ENCODE results near the gene CDK6. TPM values are rescaled to one million over a fixed set of nuclear protein-coding genes. Genes with fewer than 3 reads are reported as not detected.

CDK6 gene
- total RNA-seq, 3 donors from 2014 or later (not counting 1 experiment from before 2014, with no cell fraction given): 41.1 to 46.3 (median 45.1) TPM

DNA sequence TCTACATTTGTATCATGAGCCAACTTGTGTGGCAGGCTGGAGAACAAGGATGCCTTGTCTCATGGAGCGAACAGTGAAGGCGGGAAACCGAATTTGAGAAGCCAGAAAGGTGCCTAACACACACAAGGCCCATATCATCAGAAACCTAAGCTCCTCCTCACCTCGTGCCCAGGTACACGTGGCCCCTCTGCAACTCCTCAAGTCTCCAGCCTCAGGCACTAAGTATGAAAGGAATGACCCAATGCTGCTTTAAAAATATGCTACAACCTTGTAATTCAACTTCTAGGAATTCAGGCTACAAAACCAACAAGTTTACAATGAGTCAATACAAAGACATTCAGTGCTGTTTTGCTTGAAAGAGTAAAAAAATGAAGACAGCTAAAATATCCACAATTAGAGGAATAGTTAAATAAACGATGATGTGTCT is 95.7 kb downstream of the CDK6 start:
- H3K27ac Mint-ChIP-seq: no peak overlapping the region
- DNase-seq: no peak
- H3K27me3 Mint-ChIP-seq (ENCODE audit: low read depth in 2 of 2): no peaks in the 10 kb centered on the region
- H3K27me3 ChIP-seq (ENCODE audit: control insufficient read depth, insufficient read depth, low read length): no peaks in the 10 kb centered on the region
- no peaks in the 10 kb centered on the region for H3K36me3 ChIP-seq (ENCODE audit: control insufficient read depth, insufficient read depth, low read length)
- no peaks in the 10 kb centered on the region for H3K36me3 Mint-ChIP-seq
- TF ChIP-seq, protein P1, sequence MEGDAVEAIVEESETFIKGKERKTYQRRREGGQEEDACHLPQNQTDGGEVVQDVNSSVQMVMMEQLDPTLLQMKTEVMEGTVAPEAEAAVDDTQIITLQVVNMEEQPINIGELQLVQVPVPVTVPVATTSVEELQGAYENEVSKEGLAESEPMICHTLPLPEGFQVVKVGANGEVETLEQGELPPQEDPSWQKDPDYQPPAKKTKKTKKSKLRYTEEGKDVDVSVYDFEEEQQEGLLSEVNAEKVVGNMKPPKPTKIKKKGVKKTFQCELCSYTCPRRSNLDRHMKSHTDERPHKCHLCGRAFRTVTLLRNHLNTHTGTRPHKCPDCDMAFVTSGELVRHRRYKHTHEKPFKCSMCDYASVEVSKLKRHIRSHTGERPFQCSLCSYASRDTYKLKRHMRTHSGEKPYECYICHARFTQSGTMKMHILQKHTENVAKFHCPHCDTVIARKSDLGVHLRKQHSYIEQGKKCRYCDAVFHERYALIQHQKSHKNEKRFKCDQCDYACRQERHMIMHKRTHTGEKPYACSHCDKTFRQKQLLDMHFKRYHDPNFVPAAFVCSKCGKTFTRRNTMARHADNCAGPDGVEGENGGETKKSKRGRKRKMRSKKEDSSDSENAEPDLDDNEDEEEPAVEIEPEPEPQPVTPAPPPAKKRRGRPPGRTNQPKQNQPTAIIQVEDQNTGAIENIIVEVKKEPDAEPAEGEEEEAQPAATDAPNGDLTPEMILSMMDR (IDR thresholded peaks at IDR 0.05): no peak
- no peak for ATAC-seq
- no peaks in the 10 kb centered on the region for H3K4me1 ChIP-seq (ENCODE audit: control insufficient read depth, insufficient read depth, low read length)
- H3K4me3 ChIP-seq (ENCODE audit: low read length): no peak overlapping the region
- H3K9me3 Mint-ChIP-seq: no peaks in the 10 kb centered on the region
- 93% methylated on average over 5 of the region's 6 CpGs for WGBS (ENCODE audit: insufficient coverage)
- H3K4me1 Mint-ChIP-seq: peaks cover 33 to 35% of the 10 kb centered on the region in 2 donors
- H3K9me3 ChIP-seq (ENCODE audit: control insufficient read depth, insufficient read depth, low read length): no peaks in the 10 kb centered on the region
- no peak overlapping the region for H3K4me3 Mint-ChIP-seq
- intact Hi-C loops (cut with micrococcal nuclease): no loop called here
- H3K27ac ChIP-seq (ENCODE audit: low read length): no peak overlapping the region

DNA sequence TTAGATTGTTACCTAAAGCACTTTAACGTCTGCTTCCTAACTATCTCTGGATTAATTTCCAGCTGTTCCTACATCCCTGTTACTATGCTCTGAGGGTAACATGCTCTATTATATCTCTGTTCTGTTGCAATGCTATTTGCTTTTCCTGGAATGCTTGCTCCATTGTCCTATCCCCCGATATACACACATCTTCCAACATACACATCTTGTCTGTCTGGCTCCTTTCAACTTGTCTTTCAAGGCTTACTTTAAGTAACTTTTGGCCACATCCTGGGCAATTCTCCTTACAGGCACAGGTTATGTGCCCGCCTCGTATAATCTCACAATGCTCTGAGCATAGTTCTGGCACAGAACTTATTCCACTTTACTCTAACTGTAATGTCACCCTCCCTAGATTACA is 96.2 kb downstream of the CDK6 start:
- Mint-ChIP-seq H3K36me3 (no peaks in the 10 kb centered on the region), H3K9me3 (no peaks in the 10 kb centered on the region), H3K27ac (no peak overlapping the region), H3K27me3 (ENCODE audit: low read depth in 2 of 2) (no peaks in the 10 kb centered on the region), H3K4me3 (no peak overlapping the region), H3K4me1 (peaks cover 32 to 34% of the 10 kb centered on the region in 2 donors)
- TF ChIP-seq, protein P1 (IDR thresholded peaks at IDR 0.05): no peak
- ATAC-seq (no peak), DNase-seq (no peak)
- 93% methylated on average over 4 of the region's 4 CpGs for WGBS (ENCODE audit: insufficient coverage)
- H3K4me3 ChIP-seq (ENCODE audit: low read length): no peak overlapping the region
- intact Hi-C loops (cut with micrococcal nuclease): no loop called here
- H3K4me1 ChIP-seq (ENCODE audit: control insufficient read depth, insufficient read depth, low read length): no peaks in the 10 kb centered on the region
- H3K9me3 ChIP-seq (ENCODE audit: control insufficient read depth, insufficient read depth, low read length): no peaks in the 10 kb centered on the region
- H3K36me3 ChIP-seq (ENCODE audit: control insufficient read depth, insufficient read depth, low read length): no peaks in the 10 kb centered on the region
- no peak overlapping the region for H3K27ac ChIP-seq (ENCODE audit: low read length)
- no peaks in the 10 kb centered on the region for H3K27me3 ChIP-seq (ENCODE audit: control insufficient read depth, insufficient read depth, low read length)

DNA sequence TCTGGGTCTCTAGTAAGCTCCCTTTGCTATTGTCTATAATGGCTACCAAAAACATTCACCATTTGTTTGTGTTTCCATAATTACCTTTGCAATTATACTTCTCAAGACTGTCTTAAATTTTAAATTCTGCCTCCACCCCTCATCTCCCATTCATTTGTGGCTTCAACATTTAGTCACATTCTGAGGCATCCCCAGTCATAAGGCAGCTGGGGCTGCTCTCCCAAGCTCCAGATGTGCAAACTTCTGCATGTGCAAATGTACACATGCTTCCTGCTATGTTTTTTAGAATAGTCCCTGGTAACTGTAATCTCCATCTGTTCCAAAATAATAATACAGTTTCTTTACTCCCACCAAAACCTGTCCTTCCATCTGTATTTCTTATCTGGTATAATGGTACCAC is 97.3 kb downstream of the CDK6 start:
- no peaks in the 10 kb centered on the region for H3K27me3 Mint-ChIP-seq (ENCODE audit: low read depth in 2 of 2)
- H3K4me3 ChIP-seq (ENCODE audit: low read length): no peak overlapping the region
- H3K36me3 ChIP-seq (ENCODE audit: control insufficient read depth, insufficient read depth, low read length): no peaks in the 10 kb centered on the region
- intact Hi-C loops (cut with micrococcal nuclease): no loop called here
- no peak overlapping the region for H3K27ac ChIP-seq (ENCODE audit: low read length)
- H3K27me3 ChIP-seq (ENCODE audit: control insufficient read depth, insufficient read depth, low read length): no peaks in the 10 kb centered on the region
- H3K4me3 Mint-ChIP-seq: no peak overlapping the region
- H3K4me1 Mint-ChIP-seq: peaks cover 34 to 35% of the 10 kb centered on the region in 2 donors
- H3K4me1 ChIP-seq (ENCODE audit: control insufficient read depth, insufficient read depth, low read length): no peaks in the 10 kb centered on the region
- no peak for ATAC-seq
- no peak overlapping the region for H3K27ac Mint-ChIP-seq
- no peaks in the 10 kb centered on the region for H3K36me3 Mint-ChIP-seq
- H3K9me3 Mint-ChIP-seq: no peaks in the 10 kb centered on the region
- no peak for DNase-seq
- TF ChIP-seq, protein P1 (IDR thresholded peaks at IDR 0.05): no peak
- H3K9me3 ChIP-seq (ENCODE audit: control insufficient read depth, insufficient read depth, low read length): no peaks in the 10 kb centered on the region

DNA sequence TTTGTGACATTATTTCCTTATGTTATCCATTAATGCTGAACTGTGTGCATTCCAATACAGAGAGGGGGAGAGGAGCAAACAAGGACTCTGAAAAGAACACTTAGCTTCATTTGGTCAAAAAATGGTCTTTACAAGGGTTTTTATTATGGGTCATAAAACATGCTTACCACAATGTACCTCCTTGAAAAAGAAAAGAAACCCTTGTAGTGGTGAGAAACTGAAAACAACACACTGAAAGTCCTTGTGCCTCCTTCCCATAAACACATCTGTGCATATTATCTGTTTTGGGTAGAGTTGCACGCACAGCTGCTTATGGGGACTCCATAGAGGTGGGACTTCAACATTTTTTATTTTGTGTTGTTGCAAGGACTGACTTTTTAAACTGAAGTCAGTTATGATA is 98.7 kb downstream of the CDK6 start:
- Mint-ChIP-seq H3K9me3 (no peaks in the 10 kb centered on the region), H3K4me3 (no peak overlapping the region), H3K4me1 (peaks cover 29 to 31% of the 10 kb centered on the region in 2 donors), H3K36me3 (no peaks in the 10 kb centered on the region), H3K27me3 (ENCODE audit: low read depth in 2 of 2) (no peaks in the 10 kb centered on the region), H3K27ac (no peak overlapping the region)
- intact Hi-C loops (cut with micrococcal nuclease): no loop called here
- Histone ChIP-seq H3K27me3 (ENCODE audit: control insufficient read depth, insufficient read depth, low read length) (no peaks in the 10 kb centered on the region), H3K4me1 (ENCODE audit: control insufficient read depth, insufficient read depth, low read length) (no peaks in the 10 kb centered on the region), H3K4me3 (ENCODE audit: low read length) (no peak overlapping the region), H3K36me3 (ENCODE audit: control insufficient read depth, insufficient read depth, low read length) (no peaks in the 10 kb centered on the region), H3K9me3 (ENCODE audit: control insufficient read depth, insufficient read depth, low read length) (no peaks in the 10 kb centered on the region), H3K27ac (ENCODE audit: low read length) (no peak overlapping the region)
- ATAC-seq (no peak), DNase-seq (no peak)
- TF ChIP-seq, protein P1 (IDR thresholded peaks at IDR 0.05): no peak
- no CpG with 5 or more reads among the region's 1 CpG for WGBS (ENCODE audit: insufficient coverage)
